ENCODE results near the gene DDX3X. TPM values are rescaled to one million over a fixed set of nuclear protein-coding genes. Genes with fewer than 3 reads are reported as not detected.
A peak's percentile ranks its signal among the peaks of the same experiment; 100 is the strongest.

Gene DDX3X
- total and polyA plus RNA-seq, 9 of the 15 experiments (the other 6 are each of a cell fraction or from before 2014, with no cell fraction given): 51.3 to 232 (median 138) TPM

DNA sequence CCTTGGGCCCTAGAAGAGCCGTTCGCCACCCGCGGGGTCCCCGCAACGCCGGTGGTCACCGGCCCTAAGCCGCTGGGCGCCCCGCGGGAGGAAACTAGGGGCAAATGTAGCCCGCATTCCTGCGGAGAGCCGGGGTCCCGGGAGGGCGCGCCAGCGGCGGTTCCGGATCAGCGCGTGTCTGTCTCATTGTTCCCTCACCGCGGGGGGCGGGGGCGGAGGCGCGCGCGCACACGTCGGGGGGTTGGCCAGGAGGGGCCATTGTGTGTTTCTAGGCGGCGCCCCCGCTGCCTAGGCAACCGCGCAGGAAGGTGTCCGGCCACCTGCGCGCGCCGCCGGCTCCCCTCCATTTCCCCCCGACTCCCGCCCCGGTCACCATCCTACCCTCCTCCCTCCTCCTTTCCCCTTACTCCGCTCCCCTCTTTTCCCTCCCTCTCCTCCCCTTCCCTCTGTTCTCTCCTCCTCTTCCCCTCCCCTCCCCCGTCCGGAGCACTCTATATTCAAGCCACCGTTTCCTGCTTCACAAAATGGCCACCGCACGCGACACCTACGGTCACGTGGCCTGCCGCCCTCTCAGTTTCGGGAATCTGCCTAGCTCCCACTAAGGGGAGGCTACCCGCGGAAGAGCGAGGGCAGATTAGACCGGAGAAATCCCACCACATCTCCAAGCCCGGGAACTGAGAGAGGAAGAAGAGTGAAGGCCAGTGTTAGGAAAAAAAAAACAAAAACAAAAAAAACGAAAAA, 789 bp upstream of the DDX3X start (continued):
- TF ChIP-seq, protein P1, sequence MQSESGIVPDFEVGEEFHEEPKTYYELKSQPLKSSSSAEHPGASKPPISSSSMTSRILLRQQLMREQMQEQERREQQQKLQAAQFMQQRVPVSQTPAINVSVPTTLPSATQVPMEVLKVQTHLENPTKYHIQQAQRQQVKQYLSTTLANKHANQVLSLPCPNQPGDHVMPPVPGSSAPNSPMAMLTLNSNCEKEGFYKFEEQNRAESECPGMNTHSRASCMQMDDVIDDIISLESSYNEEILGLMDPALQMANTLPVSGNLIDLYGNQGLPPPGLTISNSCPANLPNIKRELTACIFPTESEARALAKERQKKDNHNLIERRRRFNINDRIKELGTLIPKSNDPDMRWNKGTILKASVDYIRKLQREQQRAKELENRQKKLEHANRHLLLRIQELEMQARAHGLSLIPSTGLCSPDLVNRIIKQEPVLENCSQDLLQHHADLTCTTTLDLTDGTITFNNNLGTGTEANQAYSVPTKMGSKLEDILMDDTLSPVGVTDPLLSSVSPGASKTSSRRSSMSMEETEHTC (IDR thresholded peaks at IDR 0.05): no peak
- TF ChIP-seq SRF (CRISPR knock-in tag; IDR thresholded peaks at IDR 0.05) (no peak), MEF2A (IDR thresholded peaks at IDR 0.05; ENCODE audit: control insufficient read depth, low read depth, low read length) (no peak), RBBP5 (IDR thresholded peaks at IDR 0.05; ENCODE audit: borderline replicate concordance, insufficient read depth, low read length, poor library complexity, severe bottlenecking) (peak; percentile 61), DACH1 (IDR thresholded peaks at IDR 0.05; ENCODE audit: partially characterized antibody) (no peak), ATF1 (CRISPR knock-in tag; IDR thresholded peaks at IDR 0.05) (no peak), ATF1 (tag; IDR thresholded peaks at IDR 0.05) (no peak)
- TF ChIP-seq, protein P2, sequence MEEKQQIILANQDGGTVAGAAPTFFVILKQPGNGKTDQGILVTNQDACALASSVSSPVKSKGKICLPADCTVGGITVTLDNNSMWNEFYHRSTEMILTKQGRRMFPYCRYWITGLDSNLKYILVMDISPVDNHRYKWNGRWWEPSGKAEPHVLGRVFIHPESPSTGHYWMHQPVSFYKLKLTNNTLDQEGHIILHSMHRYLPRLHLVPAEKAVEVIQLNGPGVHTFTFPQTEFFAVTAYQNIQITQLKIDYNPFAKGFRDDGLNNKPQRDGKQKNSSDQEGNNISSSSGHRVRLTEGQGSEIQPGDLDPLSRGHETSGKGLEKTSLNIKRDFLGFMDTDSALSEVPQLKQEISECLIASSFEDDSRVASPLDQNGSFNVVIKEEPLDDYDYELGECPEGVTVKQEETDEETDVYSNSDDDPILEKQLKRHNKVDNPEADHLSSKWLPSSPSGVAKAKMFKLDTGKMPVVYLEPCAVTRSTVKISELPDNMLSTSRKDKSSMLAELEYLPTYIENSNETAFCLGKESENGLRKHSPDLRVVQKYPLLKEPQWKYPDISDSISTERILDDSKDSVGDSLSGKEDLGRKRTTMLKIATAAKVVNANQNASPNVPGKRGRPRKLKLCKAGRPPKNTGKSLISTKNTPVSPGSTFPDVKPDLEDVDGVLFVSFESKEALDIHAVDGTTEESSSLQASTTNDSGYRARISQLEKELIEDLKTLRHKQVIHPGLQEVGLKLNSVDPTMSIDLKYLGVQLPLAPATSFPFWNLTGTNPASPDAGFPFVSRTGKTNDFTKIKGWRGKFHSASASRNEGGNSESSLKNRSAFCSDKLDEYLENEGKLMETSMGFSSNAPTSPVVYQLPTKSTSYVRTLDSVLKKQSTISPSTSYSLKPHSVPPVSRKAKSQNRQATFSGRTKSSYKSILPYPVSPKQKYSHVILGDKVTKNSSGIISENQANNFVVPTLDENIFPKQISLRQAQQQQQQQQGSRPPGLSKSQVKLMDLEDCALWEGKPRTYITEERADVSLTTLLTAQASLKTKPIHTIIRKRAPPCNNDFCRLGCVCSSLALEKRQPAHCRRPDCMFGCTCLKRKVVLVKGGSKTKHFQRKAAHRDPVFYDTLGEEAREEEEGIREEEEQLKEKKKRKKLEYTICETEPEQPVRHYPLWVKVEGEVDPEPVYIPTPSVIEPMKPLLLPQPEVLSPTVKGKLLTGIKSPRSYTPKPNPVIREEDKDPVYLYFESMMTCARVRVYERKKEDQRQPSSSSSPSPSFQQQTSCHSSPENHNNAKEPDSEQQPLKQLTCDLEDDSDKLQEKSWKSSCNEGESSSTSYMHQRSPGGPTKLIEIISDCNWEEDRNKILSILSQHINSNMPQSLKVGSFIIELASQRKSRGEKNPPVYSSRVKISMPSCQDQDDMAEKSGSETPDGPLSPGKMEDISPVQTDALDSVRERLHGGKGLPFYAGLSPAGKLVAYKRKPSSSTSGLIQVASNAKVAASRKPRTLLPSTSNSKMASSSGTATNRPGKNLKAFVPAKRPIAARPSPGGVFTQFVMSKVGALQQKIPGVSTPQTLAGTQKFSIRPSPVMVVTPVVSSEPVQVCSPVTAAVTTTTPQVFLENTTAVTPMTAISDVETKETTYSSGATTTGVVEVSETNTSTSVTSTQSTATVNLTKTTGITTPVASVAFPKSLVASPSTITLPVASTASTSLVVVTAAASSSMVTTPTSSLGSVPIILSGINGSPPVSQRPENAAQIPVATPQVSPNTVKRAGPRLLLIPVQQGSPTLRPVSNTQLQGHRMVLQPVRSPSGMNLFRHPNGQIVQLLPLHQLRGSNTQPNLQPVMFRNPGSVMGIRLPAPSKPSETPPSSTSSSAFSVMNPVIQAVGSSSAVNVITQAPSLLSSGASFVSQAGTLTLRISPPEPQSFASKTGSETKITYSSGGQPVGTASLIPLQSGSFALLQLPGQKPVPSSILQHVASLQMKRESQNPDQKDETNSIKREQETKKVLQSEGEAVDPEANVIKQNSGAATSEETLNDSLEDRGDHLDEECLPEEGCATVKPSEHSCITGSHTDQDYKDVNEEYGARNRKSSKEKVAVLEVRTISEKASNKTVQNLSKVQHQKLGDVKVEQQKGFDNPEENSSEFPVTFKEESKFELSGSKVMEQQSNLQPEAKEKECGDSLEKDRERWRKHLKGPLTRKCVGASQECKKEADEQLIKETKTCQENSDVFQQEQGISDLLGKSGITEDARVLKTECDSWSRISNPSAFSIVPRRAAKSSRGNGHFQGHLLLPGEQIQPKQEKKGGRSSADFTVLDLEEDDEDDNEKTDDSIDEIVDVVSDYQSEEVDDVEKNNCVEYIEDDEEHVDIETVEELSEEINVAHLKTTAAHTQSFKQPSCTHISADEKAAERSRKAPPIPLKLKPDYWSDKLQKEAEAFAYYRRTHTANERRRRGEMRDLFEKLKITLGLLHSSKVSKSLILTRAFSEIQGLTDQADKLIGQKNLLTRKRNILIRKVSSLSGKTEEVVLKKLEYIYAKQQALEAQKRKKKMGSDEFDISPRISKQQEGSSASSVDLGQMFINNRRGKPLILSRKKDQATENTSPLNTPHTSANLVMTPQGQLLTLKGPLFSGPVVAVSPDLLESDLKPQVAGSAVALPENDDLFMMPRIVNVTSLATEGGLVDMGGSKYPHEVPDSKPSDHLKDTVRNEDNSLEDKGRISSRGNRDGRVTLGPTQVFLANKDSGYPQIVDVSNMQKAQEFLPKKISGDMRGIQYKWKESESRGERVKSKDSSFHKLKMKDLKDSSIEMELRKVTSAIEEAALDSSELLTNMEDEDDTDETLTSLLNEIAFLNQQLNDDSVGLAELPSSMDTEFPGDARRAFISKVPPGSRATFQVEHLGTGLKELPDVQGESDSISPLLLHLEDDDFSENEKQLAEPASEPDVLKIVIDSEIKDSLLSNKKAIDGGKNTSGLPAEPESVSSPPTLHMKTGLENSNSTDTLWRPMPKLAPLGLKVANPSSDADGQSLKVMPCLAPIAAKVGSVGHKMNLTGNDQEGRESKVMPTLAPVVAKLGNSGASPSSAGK (IDR thresholded peaks at IDR 0.05): peak; percentile 97
- TF ChIP-seq, protein P3, sequence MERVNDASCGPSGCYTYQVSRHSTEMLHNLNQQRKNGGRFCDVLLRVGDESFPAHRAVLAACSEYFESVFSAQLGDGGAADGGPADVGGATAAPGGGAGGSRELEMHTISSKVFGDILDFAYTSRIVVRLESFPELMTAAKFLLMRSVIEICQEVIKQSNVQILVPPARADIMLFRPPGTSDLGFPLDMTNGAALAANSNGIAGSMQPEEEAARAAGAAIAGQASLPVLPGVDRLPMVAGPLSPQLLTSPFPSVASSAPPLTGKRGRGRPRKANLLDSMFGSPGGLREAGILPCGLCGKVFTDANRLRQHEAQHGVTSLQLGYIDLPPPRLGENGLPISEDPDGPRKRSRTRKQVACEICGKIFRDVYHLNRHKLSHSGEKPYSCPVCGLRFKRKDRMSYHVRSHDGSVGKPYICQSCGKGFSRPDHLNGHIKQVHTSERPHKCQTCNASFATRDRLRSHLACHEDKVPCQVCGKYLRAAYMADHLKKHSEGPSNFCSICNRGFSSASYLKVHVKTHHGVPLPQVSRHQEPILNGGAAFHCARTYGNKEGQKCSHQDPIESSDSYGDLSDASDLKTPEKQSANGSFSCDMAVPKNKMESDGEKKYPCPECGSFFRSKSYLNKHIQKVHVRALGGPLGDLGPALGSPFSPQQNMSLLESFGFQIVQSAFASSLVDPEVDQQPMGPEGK (CRISPR knock-in tag; IDR thresholded peaks at IDR 0.05; ENCODE audit: borderline replicate concordance): no peak
- TF ChIP-seq, protein P4, sequence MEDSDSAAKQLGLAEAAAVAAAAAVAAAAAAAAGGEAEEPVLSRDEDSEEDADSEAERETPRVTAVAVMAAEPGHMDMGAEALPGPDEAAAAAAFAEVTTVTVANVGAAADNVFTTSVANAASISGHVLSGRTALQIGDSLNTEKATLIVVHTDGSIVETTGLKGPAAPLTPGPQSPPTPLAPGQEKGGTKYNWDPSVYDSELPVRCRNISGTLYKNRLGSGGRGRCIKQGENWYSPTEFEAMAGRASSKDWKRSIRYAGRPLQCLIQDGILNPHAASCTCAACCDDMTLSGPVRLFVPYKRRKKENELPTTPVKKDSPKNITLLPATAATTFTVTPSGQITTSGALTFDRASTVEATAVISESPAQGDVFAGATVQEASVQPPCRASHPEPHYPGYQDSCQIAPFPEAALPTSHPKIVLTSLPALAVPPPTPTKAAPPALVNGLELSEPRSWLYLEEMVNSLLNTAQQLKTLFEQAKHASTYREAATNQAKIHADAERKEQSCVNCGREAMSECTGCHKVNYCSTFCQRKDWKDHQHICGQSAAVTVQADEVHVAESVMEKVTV (CRISPR knock-in tag; IDR thresholded peaks at IDR 0.05): no peak
